Fibroblast of lung (primary cell): ENCODE data around the gene MLXIP. TPM values are rescaled to one million over a fixed set of nuclear protein-coding genes. Genes with fewer than 3 reads are reported as not detected.
A peak's percentile ranks its signal among the peaks of the same experiment; 100 is the strongest.

Experiments used
- DNase-seq, 2 donors: peaks; one replicate each; pipeline versions ENCODE4 v3.0.0 to v3.0.0-alpha.2; 2010; ENCODE audit warnings: low read depth in 2 of 2
- H2AFZ ChIP-seq: 2 replicates; pipeline ENCODE4 v1.5.1; 2012; ENCODE audit warnings: low read length, control low read depth, inconsistent platforms
- H3K27ac ChIP-seq: 2 replicates; pipeline ENCODE4 v1.5.1; 2011; ENCODE audit warnings: low read length, control low read depth; ENCODE audit not compliant: insufficient read depth
- H3K27me3 ChIP-seq: 2 replicates; pipeline ENCODE4 v1.5.1; 2011; ENCODE audit warnings: mild to moderate bottlenecking, low read length; ENCODE audit not compliant: control insufficient read depth, insufficient read depth
- H3K36me3 ChIP-seq: 2 replicates; pipeline ENCODE4 v1.5.1; 2011; ENCODE audit warnings: low read length; ENCODE audit not compliant: control insufficient read depth, insufficient read depth
- H3K4me1 ChIP-seq: 2 replicates; pipeline ENCODE4 v1.5.1; 2011; ENCODE audit warnings: low read length; ENCODE audit not compliant: control insufficient read depth, insufficient read depth; ENCODE audit errors: extremely low read depth
- H3K4me2 ChIP-seq: 2 replicates; pipeline ENCODE4 v1.5.1; 2011; ENCODE audit warnings: low read length, control low read depth; ENCODE audit not compliant: insufficient read depth; ENCODE audit errors: extremely low read depth
- H3K4me3 ChIP-seq, 4 experiments: fragments of 200-600 bp in 1 of 4; sonication (generic) in 1 of 4; replicated peaks in 1 of 4; 2 replicates each; pipeline ENCODE4 v1.5.1; 2011 to 2016; ENCODE audit warnings: low read length in 4 of 4, low read depth in 3 of 4, mild to moderate bottlenecking in 3 of 4, control low read depth in 2 of 4, inconsistent platforms in 1 of 4, mixed read lengths in 1 of 4; ENCODE audit not compliant: insufficient read depth in 1 of 4; ENCODE audit errors: control extremely low read depth in 1 of 4
- H3K79me2 ChIP-seq: 2 replicates; pipeline ENCODE4 v1.5.1; 2012; ENCODE audit warnings: mild to moderate bottlenecking, low read length, inconsistent platforms; ENCODE audit not compliant: control insufficient read depth, insufficient read depth
- H3K9ac ChIP-seq: 2 replicates; pipeline ENCODE4 v1.5.1; 2011; ENCODE audit warnings: mild to moderate bottlenecking, low read length, control low read depth; ENCODE audit not compliant: insufficient read depth
- H3K9me3 ChIP-seq: 2 replicates; pipeline ENCODE4 v1.5.1; 2012; ENCODE audit warnings: low read depth, low read length; ENCODE audit not compliant: control insufficient read depth, insufficient read depth
- H4K20me1 ChIP-seq: 2 replicates; pipeline ENCODE4 v1.5.1; 2011; ENCODE audit warnings: low read length; ENCODE audit not compliant: control insufficient read depth, insufficient read depth; ENCODE audit errors: extremely low read depth
- EZH2 ChIP-seq: IDR thresholded peaks from 2 replicates; pipeline ENCODE4 v1.5.1; 2012; ENCODE audit warnings: low read length, control low read depth, mild to moderate bottlenecking; ENCODE audit errors: missing control alignments
- polyA plus RNA-seq, 2 donors: library from polyadenylated mRNA; depleted of rRNA in 1 of 2; stranded (reverse) in 1 of 2; unstranded in 1 of 2; fragments of >200 nt; gene quantifications; 2 replicates each; pipeline ENCODE4 v1.2.1, GENCODE V29; 2011 to 2012; ENCODE audit warnings: missing spikeins in 1 of 2
- total RNA-seq: library from RNA; depleted of rRNA; stranded (reverse); fragments of >200 nt; gene quantifications from 2 replicates; pipeline ENCODE4 v1.2.1, GENCODE V29; 2014
- TF ChIP-seq, protein P1 (sequence below), 2 donors: IDR thresholded peaks in 1 of 2; conservative IDR thresholded peaks in 1 of 2; 1 replicate in 1 of 2; 2 replicates in 1 of 2; pipeline ENCODE4 v1.5.1; 2011 to 2012; ENCODE audit warnings: low read length in 2 of 2, control low read depth in 1 of 2, inconsistent platforms in 1 of 2, low read depth in 1 of 2, mild to moderate bottlenecking in 1 of 2

The MLXIP gene
- total and polyA plus RNA-seq, 2 donors (not counting 1 experiment from before 2014, with no cell fraction given), result 6.6 to 17.0 TPM

DNA sequence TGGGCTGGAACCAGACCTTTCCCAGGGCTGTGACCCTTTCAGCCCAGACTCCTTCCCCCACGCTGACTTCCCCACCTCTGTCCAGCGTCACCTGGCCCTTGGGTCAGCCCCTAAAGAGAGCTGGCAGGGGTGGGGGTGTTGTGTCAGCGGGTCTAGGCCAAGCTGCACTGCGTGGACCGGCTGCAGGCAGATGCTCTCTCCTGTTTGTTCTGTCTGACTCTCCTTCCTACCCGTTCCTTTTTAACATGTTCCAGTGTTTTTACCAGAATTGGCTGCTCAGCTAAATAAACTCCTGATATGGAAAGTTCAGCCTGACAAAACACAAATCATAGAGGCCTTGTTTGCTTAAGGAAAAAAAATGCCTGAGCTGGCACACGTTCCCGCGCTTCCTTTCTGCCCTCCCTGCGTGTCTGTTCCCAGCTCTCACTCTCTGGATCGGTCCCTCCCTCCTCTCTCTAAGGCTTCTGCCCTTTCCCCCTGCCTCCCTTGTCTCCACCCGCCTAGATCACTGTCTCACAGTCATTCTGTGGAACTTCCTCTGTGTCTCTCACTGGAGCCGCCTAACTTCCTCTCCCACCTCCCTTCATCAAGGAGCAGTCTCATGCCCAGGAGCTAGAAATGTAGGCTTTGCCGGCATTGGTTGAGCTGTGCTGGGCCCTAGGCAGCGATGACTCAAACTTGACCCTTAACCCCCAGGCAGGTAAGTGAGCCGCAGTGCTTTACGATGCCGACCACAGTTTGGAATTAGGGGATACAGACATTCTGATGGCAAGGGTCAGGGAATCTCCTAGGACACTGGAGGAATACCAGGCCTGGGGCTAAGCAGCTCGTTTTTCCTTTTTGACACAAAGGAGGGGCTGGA, 15.5 kb upstream of the MLXIP start:
- H3K9me3 ChIP-seq, result no peaks in the 10 kb centered on the region
- peak overlapping the region in 1 of 4 experiments; percentile 23 for H3K4me3 ChIP-seq
- peaks cover 3% of the 10 kb centered on the region for H3K36me3 ChIP-seq
- peak overlapping the region; percentile 81 for H3K27ac ChIP-seq
- peak; percentile 61 to 92 for DNase-seq
- H3K27me3 ChIP-seq, result no peaks in the 10 kb centered on the region
- no peaks in the 10 kb centered on the region for H4K20me1 ChIP-seq
- H3K9ac ChIP-seq, result peak overlapping the region; percentile 20
- peaks cover 31% of the 10 kb centered on the region for H3K4me1 ChIP-seq
- H3K79me2 ChIP-seq, result no peaks in the 10 kb centered on the region
- H2AFZ ChIP-seq, result peak overlapping the region; percentile 53
- peak overlapping the region; percentile 61 for H3K4me2 ChIP-seq
- no peak for TF ChIP-seq EZH2
- TF ChIP-seq, protein P1, sequence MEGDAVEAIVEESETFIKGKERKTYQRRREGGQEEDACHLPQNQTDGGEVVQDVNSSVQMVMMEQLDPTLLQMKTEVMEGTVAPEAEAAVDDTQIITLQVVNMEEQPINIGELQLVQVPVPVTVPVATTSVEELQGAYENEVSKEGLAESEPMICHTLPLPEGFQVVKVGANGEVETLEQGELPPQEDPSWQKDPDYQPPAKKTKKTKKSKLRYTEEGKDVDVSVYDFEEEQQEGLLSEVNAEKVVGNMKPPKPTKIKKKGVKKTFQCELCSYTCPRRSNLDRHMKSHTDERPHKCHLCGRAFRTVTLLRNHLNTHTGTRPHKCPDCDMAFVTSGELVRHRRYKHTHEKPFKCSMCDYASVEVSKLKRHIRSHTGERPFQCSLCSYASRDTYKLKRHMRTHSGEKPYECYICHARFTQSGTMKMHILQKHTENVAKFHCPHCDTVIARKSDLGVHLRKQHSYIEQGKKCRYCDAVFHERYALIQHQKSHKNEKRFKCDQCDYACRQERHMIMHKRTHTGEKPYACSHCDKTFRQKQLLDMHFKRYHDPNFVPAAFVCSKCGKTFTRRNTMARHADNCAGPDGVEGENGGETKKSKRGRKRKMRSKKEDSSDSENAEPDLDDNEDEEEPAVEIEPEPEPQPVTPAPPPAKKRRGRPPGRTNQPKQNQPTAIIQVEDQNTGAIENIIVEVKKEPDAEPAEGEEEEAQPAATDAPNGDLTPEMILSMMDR (conservative IDR thresholded peaks at IDR 0.05 in 1 of 2, IDR thresholded peaks at IDR 0.05 in 1 of 2; ENCODE audit: low read depth in 1 of 2, low read length in 2 of 2), result no peak

DNA sequence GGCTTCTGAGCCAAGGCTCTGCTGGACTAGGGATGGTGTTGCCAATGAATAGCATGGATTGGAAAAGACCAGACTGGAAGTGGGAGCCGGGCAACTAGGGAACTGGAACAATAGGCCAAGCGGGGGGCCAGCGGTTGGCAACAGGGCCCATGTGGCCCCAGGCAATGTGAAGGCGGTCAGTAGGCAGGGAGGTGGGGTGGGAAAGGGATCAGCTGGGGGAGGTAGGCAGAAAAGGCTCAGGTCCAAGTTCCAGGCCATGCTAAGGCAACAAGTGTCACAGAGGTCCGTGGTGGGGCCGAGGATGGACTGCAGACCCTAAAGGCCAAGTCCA, 14.9 kb upstream of the MLXIP start:
- no peak overlapping the region for H3K9ac ChIP-seq
- H2AFZ ChIP-seq, result no peak overlapping the region
- H3K36me3 ChIP-seq, result peaks cover 3% of the 10 kb centered on the region
- no peak for DNase-seq
- no peaks in the 10 kb centered on the region for H3K9me3 ChIP-seq
- H3K27me3 ChIP-seq, result no peaks in the 10 kb centered on the region
- H3K4me3 ChIP-seq, result peak overlapping the region in 1 of 4 experiments; percentile 23
- H4K20me1 ChIP-seq, result no peaks in the 10 kb centered on the region
- peaks cover 35% of the 10 kb centered on the region for H3K4me1 ChIP-seq
- peak overlapping the region; percentile 60 for H3K4me2 ChIP-seq
- peak overlapping the region; percentile 81 for H3K27ac ChIP-seq
- TF ChIP-seq EZH2, result no peak
- TF ChIP-seq, protein P1 (conservative IDR thresholded peaks at IDR 0.05 in 1 of 2, IDR thresholded peaks at IDR 0.05 in 1 of 2; ENCODE audit: low read depth in 1 of 2, low read length in 2 of 2), result no peak
- no peaks in the 10 kb centered on the region for H3K79me2 ChIP-seq

DNA sequence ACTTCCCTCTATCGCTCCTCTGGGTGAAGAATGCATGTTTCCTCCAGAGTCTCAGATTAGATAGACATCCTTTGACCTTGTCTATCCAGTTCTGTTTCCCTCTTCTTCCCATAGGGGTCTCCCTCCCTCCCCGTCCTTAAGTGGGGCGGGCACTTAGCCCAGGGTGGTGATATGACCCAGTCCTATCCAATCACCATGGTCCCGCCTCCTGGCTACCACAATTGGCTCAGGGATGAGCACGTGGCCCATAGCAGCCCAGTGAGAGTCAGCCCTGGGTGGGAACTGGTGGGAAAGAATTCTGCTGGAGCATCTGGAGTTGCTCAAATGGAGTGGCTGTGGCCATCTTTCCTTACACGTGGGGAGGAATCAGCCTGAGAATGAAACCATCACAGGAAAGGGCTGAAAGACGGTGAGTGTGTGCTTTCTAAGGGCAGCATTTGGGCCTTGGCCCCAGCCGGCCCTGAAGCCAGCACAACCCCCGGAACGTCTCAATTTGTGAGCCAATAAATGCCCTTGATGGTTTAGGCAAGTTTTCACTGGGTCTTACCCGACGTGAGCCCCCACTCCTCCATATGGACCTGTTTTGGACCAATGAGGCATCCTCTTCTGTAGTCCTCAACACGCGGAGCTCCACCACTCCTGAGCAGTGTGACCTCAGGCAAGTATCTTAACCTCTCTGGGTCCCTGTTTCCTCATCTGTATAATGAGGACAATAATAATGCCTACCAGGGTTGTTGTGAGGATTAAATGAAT, 14.4 kb upstream of the MLXIP start:
- no peaks in the 10 kb centered on the region for H3K9me3 ChIP-seq
- no peaks in the 10 kb centered on the region for H3K27me3 ChIP-seq
- TF ChIP-seq, protein P1 (conservative IDR thresholded peaks at IDR 0.05 in 1 of 2, IDR thresholded peaks at IDR 0.05 in 1 of 2; ENCODE audit: low read depth in 1 of 2, low read length in 2 of 2), result peak; percentile 38 to 53
- no peak for TF ChIP-seq EZH2
- peaks cover 3% of the 10 kb centered on the region for H3K36me3 ChIP-seq
- peak overlapping the region in 1 of 4 experiments; percentile 27 for H3K4me3 ChIP-seq
- H3K9ac ChIP-seq, result peak overlapping the region; percentile 16
- no peaks in the 10 kb centered on the region for H4K20me1 ChIP-seq
- H3K27ac ChIP-seq, result peak overlapping the region; percentile 81
- H3K4me1 ChIP-seq, result peaks cover 35% of the 10 kb centered on the region
- peak; percentile 89 to 97 for DNase-seq
- no peak overlapping the region for H2AFZ ChIP-seq
- peak overlapping the region; percentile 1 for H3K4me2 ChIP-seq
- no peaks in the 10 kb centered on the region for H3K79me2 ChIP-seq
